ENCODE data around the gene RIMBP2.
A peak's percentile ranks its signal among the peaks of the same experiment; 100 is the strongest.
"Not testable (repeated sequence)": the region's sequence is repeated elsewhere in the genome, so short reads cannot be mapped to it uniquely, and the experiment has no call there.

The RIMBP2 gene

GRCh38 chr12:130761537-130762318 lies 45.6 kb upstream of the RIMBP2 start:
- H3K4me3 ChIP-seq (replicated peaks in 1 of 2; ENCODE audit: low read depth in 2 of 2, low read length in 2 of 2) = no peak overlapping the region
- TF ChIP-seq CTCF (IDR thresholded peaks at IDR 0.05; ENCODE audit: low read depth, low read length) = peak; percentile 75
- DNase-seq (ENCODE audit: low read depth in 2 of 2) = peak; percentile 50 to 75

- no peak for DNase-seq (ENCODE audit: low read depth in 2 of 2)
- no peak for TF ChIP-seq CTCF (IDR thresholded peaks at IDR 0.05; ENCODE audit: low read depth, low read length)
- no peak overlapping the region for H3K4me3 ChIP-seq (replicated peaks in 1 of 2; ENCODE audit: low read depth in 2 of 2, low read length in 2 of 2)
Observed at GRCh38 chr12:130754234-130754901, 38.3 kb upstream of the RIMBP2 start.

- no peak for TF ChIP-seq CTCF (IDR thresholded peaks at IDR 0.05; ENCODE audit: low read depth, low read length)
Observed at GRCh38 chr12:130752692-130753230, 36.7 kb upstream of the RIMBP2 start.

GRCh38 chr12:130752037-130752436 lies 35.9 kb upstream of the RIMBP2 start:
- not testable (repeated sequence) for DNase-seq (ENCODE audit: low read depth in 2 of 2); H3K4me3 ChIP-seq (replicated peaks in 1 of 2; ENCODE audit: low read depth in 2 of 2, low read length in 2 of 2)

More at GRCh38 chr12:130752692-130753230, 36.7 kb upstream of the RIMBP2 start:
- no peak for DNase-seq (ENCODE audit: low read depth in 2 of 2)
- no peak overlapping the region for H3K4me3 ChIP-seq (replicated peaks in 1 of 2; ENCODE audit: low read depth in 2 of 2, low read length in 2 of 2)

- no peak overlapping the region for H3K4me3 ChIP-seq (replicated peaks in 1 of 2; ENCODE audit: low read depth in 2 of 2, low read length in 2 of 2)
- DNase-seq (ENCODE audit: low read depth in 2 of 2) = no peak
- TF ChIP-seq CTCF (IDR thresholded peaks at IDR 0.05; ENCODE audit: low read depth, low read length) = no peak
Observed at GRCh38 chr12:130748786-130749185, 32.7 kb upstream of the RIMBP2 start.

- H3K4me3 ChIP-seq (replicated peaks in 1 of 2; ENCODE audit: low read depth in 2 of 2, low read length in 2 of 2) = no peak overlapping the region
- peak; percentile 70 to 81 for DNase-seq (ENCODE audit: low read depth in 2 of 2)
- peak; percentile 94 for TF ChIP-seq CTCF (IDR thresholded peaks at IDR 0.05; ENCODE audit: low read depth, low read length)
Observed at GRCh38 chr12:130747867-130748740, 32.0 kb upstream of the RIMBP2 start.

Data from cardiac fibroblast (primary cell).